ENCODE measurements around the gene HMCES. TPM values are rescaled to one million over a fixed set of nuclear protein-coding genes. Genes with fewer than 3 reads are reported as not detected.
A peak's percentile ranks its signal among the peaks of the same experiment; 100 is the strongest.

Gene HMCES
- total and polyA plus RNA-seq, 10 donors, result 16.1 to 60.7 (median 30.4) TPM

- TF ChIP-seq, protein P1, sequence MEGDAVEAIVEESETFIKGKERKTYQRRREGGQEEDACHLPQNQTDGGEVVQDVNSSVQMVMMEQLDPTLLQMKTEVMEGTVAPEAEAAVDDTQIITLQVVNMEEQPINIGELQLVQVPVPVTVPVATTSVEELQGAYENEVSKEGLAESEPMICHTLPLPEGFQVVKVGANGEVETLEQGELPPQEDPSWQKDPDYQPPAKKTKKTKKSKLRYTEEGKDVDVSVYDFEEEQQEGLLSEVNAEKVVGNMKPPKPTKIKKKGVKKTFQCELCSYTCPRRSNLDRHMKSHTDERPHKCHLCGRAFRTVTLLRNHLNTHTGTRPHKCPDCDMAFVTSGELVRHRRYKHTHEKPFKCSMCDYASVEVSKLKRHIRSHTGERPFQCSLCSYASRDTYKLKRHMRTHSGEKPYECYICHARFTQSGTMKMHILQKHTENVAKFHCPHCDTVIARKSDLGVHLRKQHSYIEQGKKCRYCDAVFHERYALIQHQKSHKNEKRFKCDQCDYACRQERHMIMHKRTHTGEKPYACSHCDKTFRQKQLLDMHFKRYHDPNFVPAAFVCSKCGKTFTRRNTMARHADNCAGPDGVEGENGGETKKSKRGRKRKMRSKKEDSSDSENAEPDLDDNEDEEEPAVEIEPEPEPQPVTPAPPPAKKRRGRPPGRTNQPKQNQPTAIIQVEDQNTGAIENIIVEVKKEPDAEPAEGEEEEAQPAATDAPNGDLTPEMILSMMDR (IDR thresholded peaks at IDR 0.05 in 8 of 11, conservative IDR thresholded peaks at IDR 0.05 in 3 of 11), result no peak
- peak in 2 of 3 donors; percentile 40 to 48 for TF ChIP-seq POLR2AphosphoS5 (IDR thresholded peaks at IDR 0.05)
- H3K27me3 ChIP-seq (replicated peaks in 1 of 7), result peaks cover 0 to 21% (median 9%) of the 10 kb centered on the region in 7 donors
- H3K4me3 ChIP-seq, result no peak overlapping the region
- H3K27ac ChIP-seq, result no peak overlapping the region
- H3K4me1 ChIP-seq, result peaks cover 0 to 40% (median 17%) of the 10 kb centered on the region in 6 donors
- no peak for DNase-seq
- no peaks in the 10 kb centered on the region for H3K9me3 ChIP-seq
- no peaks in the 10 kb centered on the region for H3K36me3 ChIP-seq
- intact Hi-C loops (cut with DNase I; ENCODE audit: low total_unique reads), result no loop called here
- WGBS, 5 donors, result 65 to 82% (median 78%) methylated on average over 9 to 10 of the region's 10 CpGs
Observed at GRCh38 chr3:129341331-129342141, 62.9 kb downstream of the HMCES start.

GRCh38 chr3:129343643-129344360 is 65.1 kb downstream of the HMCES start:
- Histone ChIP-seq H3K27me3 (replicated peaks in 1 of 7) (peaks cover 0 to 21% (median 9%) of the 10 kb centered on the region in 7 donors), H3K27ac (peak overlapping the region in 2 of 8 donors; percentile 16 to 54), H3K36me3 (no peaks in the 10 kb centered on the region), H3K9me3 (no peaks in the 10 kb centered on the region), H3K4me1 (peaks cover 5 to 56% (median 27%) of the 10 kb centered on the region in 6 donors), H3K4me3 (peak overlapping the region in 3 of 8 donors; percentile 16 to 60 (median 34))
- DNase-seq, result no peak
- WGBS, 5 donors, result 17 to 29% (median 19%) methylated on average over 13 to 39 of the region's 39 CpGs
- TF ChIP-seq POLR2A (IDR thresholded peaks at IDR 0.05) (no peak), POLR2AphosphoS5 (IDR thresholded peaks at IDR 0.05) (peak in 2 of 3 donors; percentile 50 to 69)
- TF ChIP-seq, protein P1 (IDR thresholded peaks at IDR 0.05 in 8 of 11, conservative IDR thresholded peaks at IDR 0.05 in 3 of 11), result peak in 8 of 11 experiments; percentile 9 to 61 (median 50)
- intact Hi-C loops (cut with DNase I; ENCODE audit: low total_unique reads), result no loop called here

DNA sequence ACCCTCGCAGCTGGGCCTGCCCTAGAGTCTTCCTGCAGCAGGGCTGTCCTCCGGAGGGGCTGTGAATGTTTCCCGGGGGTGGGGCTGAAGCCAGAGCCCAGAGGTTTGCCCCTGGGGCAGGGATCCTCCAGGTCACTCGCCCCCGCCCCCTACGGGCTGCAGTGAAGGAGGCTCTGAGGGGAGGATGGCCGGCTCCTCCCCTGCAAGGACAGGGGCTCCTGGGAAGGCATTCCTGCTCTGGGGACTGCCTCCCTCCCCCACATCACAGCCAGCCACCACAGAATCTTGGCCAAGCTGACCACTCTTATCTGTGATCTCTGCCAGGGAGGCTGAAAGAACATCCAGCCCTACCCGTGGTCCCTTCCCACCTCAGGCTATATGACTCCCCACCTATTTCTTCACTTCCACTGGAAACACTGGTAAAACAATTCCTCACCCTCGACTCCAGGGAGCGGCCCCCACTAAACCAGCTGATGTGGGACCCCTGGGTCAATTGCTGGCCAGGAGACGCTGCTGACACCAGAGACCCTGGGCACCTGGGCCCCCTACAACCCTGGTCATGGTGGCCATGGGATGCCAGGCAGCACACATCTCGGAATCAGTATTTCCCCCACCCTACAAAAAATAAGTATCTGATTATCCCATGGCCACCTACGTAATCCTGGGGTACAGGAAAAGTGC is 66.0 kb downstream of the HMCES start:
- no peak for DNase-seq
- WGBS, 5 donors, result 51 to 66% (median 53%) methylated on average over 10 to 13 of the region's 13 CpGs
- no peaks in the 10 kb centered on the region for H3K36me3 ChIP-seq
- TF ChIP-seq, protein P1 (IDR thresholded peaks at IDR 0.05 in 8 of 11, conservative IDR thresholded peaks at IDR 0.05 in 3 of 11), result no peak
- TF ChIP-seq POLR2AphosphoS5 (IDR thresholded peaks at IDR 0.05), result no peak
- no peak for TF ChIP-seq POLR2A (IDR thresholded peaks at IDR 0.05)
- peaks cover 0 to 21% (median 9%) of the 10 kb centered on the region in 7 donors for H3K27me3 ChIP-seq (replicated peaks in 1 of 7)
- peak overlapping the region in 2 of 8 donors; percentile 34 to 60 for H3K4me3 ChIP-seq
- H3K4me1 ChIP-seq, result peaks cover 5 to 65% (median 30%) of the 10 kb centered on the region in 6 donors
- intact Hi-C loops (cut with DNase I; ENCODE audit: low total_unique reads), result no loop called here
- no peaks in the 10 kb centered on the region for H3K9me3 ChIP-seq
- H3K27ac ChIP-seq, result no peak overlapping the region

Data from spleen (tissue), 11 donors.